H1 (cell line): Measurements from ENCODE around the gene ABCA1.

ENCODE experiments used
- BCL11A ChIP-seq, 2 experiments: IDR thresholded peaks; one replicate each; pipeline ENCODE4 v1.6.1; 2011; ENCODE audit warnings: low read depth in 2 of 2, low read length in 2 of 2, mild to moderate bottlenecking in 2 of 2
- E2F6 ChIP-seq: IDR thresholded peaks from 2 replicates; pipeline ENCODE4 v1.6.1; 2012; ENCODE audit warnings: inconsistent platforms
- EGR1 ChIP-seq: IDR thresholded peaks from 2 replicates; pipeline ENCODE4 v1.6.1; 2011; ENCODE audit warnings: low read depth, low read length, borderline replicate concordance
- HDAC6 ChIP-seq: IDR thresholded peaks from one replicate; pipeline ENCODE4 v1.7.1; 2012; ENCODE audit warnings: low read depth, mild to moderate bottlenecking, inconsistent platforms, low read length, moderate library complexity
- JUND ChIP-seq: IDR thresholded peaks from 2 replicates; pipeline ENCODE4 v1.6.1; 2011; ENCODE audit warnings: mild to moderate bottlenecking, improper control_type of control experiment, low read length
- POLR2AphosphoS5 ChIP-seq: IDR thresholded peaks from 2 replicates; pipeline ENCODE4 v1.6.1; 2011; ENCODE audit warnings: low read depth, low read length
- SAP30 ChIP-seq: fragments of 300-600 bp; sonication (generic); IDR thresholded peaks from 2 replicates; pipeline ENCODE4 v1.7.1; 2012; ENCODE audit warnings: low read length, moderate library complexity, mild to moderate bottlenecking, inconsistent platforms; ENCODE audit not compliant: insufficient read depth, insufficient replicate concordance
- SIN3A ChIP-seq, 2 experiments: IDR thresholded peaks in 1 of 2; conservative IDR thresholded peaks in 1 of 2; 2 replicates each; pipeline ENCODE4 v1.6.1; 2011 to 2012; ENCODE audit warnings: low read length in 2 of 2, improper control_type of control experiment in 1 of 2, low read depth in 1 of 2, mild to moderate bottlenecking in 1 of 2
- SP2 ChIP-seq: IDR thresholded peaks from 2 replicates; pipeline ENCODE4 v1.6.1; 2012; ENCODE audit warnings: mild to moderate bottlenecking, low read length, inconsistent platforms
- TCF12 ChIP-seq: IDR thresholded peaks from 2 replicates; pipeline ENCODE4 v1.6.1; 2011; ENCODE audit warnings: low read depth, mild to moderate bottlenecking, low read length
- YY1 ChIP-seq: IDR thresholded peaks from 2 replicates; pipeline ENCODE4 v1.6.1; 2011; ENCODE audit warnings: low read depth, mild to moderate bottlenecking, low read length
- TF ChIP-seq, protein P1 (sequence below), 3 experiments: IDR thresholded peaks; 1 replicate in 2 of 3; 2 replicates in 1 of 3; pipeline versions ENCODE4 v1.5.1 to v1.6.1; 2011; ENCODE audit warnings: low read length in 3 of 3, mild to moderate bottlenecking in 3 of 3, inconsistent platforms in 2 of 3, low read depth in 1 of 3, moderate library complexity in 1 of 3; ENCODE audit not compliant: insufficient read depth in 1 of 3; ENCODE audit errors: control extremely low read depth in 1 of 3

- TF ChIP-seq BCL11A (IDR thresholded peaks at IDR 0.05; ENCODE audit: low read depth in 2 of 2, low read length in 2 of 2) (no peak), EGR1 (no peak), POLR2AphosphoS5 (no peak), YY1 (no peak), SIN3A (conservative IDR thresholded peaks at IDR 0.05 in 1 of 2, IDR thresholded peaks at IDR 0.05 in 1 of 2; ENCODE audit: low read depth in 1 of 2, low read length in 2 of 2) (no peak), TCF12 (no peak), HDAC6 (no peak), SAP30 (no peak), E2F6 (no peak), JUND (no peak), SP2 (no peak)
- TF ChIP-seq, protein P1, sequence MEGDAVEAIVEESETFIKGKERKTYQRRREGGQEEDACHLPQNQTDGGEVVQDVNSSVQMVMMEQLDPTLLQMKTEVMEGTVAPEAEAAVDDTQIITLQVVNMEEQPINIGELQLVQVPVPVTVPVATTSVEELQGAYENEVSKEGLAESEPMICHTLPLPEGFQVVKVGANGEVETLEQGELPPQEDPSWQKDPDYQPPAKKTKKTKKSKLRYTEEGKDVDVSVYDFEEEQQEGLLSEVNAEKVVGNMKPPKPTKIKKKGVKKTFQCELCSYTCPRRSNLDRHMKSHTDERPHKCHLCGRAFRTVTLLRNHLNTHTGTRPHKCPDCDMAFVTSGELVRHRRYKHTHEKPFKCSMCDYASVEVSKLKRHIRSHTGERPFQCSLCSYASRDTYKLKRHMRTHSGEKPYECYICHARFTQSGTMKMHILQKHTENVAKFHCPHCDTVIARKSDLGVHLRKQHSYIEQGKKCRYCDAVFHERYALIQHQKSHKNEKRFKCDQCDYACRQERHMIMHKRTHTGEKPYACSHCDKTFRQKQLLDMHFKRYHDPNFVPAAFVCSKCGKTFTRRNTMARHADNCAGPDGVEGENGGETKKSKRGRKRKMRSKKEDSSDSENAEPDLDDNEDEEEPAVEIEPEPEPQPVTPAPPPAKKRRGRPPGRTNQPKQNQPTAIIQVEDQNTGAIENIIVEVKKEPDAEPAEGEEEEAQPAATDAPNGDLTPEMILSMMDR (IDR thresholded peaks at IDR 0.05; ENCODE audit: control extremely low read depth in 1 of 3, insufficient read depth in 1 of 3, low read depth in 1 of 3, low read length in 3 of 3): no peak
Observed at GRCh38 chr9:104766025-104766424, 161.9 kb downstream of the ABCA1 start.
